ENCODE results near the gene ADH1B. TPM values are rescaled to one million over a fixed set of nuclear protein-coding genes. Genes with fewer than 3 reads are reported as not detected.

The ADH1B gene
- total RNA-seq, 1 experiment from 2014 or later, result not detected

- BruUV-seq (replicated peaks), result no TSS peak
- H3K27me3 Mint-ChIP-seq (ENCODE audit: unreplicated experiment), result no peaks in the 10 kb centered on the region
- H3K9me3 Mint-ChIP-seq (ENCODE audit: low read depth, unreplicated experiment), result no peaks in the 10 kb centered on the region
- H3K36me3 Mint-ChIP-seq (ENCODE audit: insufficient read depth, unreplicated experiment), result no peaks in the 10 kb centered on the region
- intact Hi-C loops (cut with micrococcal nuclease; ENCODE audit: unreplicated experiment), result no loop called here
- H3K4me1 Mint-ChIP-seq (ENCODE audit: low read depth, unreplicated experiment), result no peaks in the 10 kb centered on the region
- TF ChIP-seq CTCF (IDR thresholded peaks at IDR 0.05; ENCODE audit: unreplicated experiment), result no peak
- CTCF ChIA-PET, result no interaction called here
- H3K4me3 Mint-ChIP-seq (ENCODE audit: low read depth, unreplicated experiment), result no peak overlapping the region
- no peak for DNase-seq
- no peak overlapping the region for H3K27ac Mint-ChIP-seq (ENCODE audit: unreplicated experiment)
These were observed 38.5 kb downstream of the ADH1B start for GRCh38 chr4:99282731-99283130.

GRCh38 chr4:99281261-99281660 lies 39.9 kb downstream of the ADH1B start:
- no TSS peak for BruUV-seq (replicated peaks)
- DNase-seq, result no peak
- Mint-ChIP-seq H3K4me1 (ENCODE audit: low read depth, unreplicated experiment) (no peaks in the 10 kb centered on the region), H3K27ac (ENCODE audit: unreplicated experiment) (no peak overlapping the region), H3K9me3 (ENCODE audit: low read depth, unreplicated experiment) (no peaks in the 10 kb centered on the region), H3K36me3 (ENCODE audit: insufficient read depth, unreplicated experiment) (no peaks in the 10 kb centered on the region), H3K4me3 (ENCODE audit: low read depth, unreplicated experiment) (no peak overlapping the region), H3K27me3 (ENCODE audit: unreplicated experiment) (no peaks in the 10 kb centered on the region)
- CTCF ChIA-PET, result no interaction called here
- intact Hi-C loops (cut with micrococcal nuclease; ENCODE audit: unreplicated experiment), result no loop called here
- no peak for TF ChIP-seq CTCF (IDR thresholded peaks at IDR 0.05; ENCODE audit: unreplicated experiment)

GRCh38 chr4:99276417-99276816 lies 44.8 kb downstream of the ADH1B start:
- Mint-ChIP-seq H3K27me3 (ENCODE audit: unreplicated experiment) (no peaks in the 10 kb centered on the region), H3K27ac (ENCODE audit: unreplicated experiment) (no peak overlapping the region), H3K36me3 (ENCODE audit: insufficient read depth, unreplicated experiment) (no peaks in the 10 kb centered on the region), H3K9me3 (ENCODE audit: low read depth, unreplicated experiment) (no peaks in the 10 kb centered on the region), H3K4me3 (ENCODE audit: low read depth, unreplicated experiment) (no peak overlapping the region), H3K4me1 (ENCODE audit: low read depth, unreplicated experiment) (no peaks in the 10 kb centered on the region)
- CTCF ChIA-PET, result no interaction called here
- intact Hi-C loops (cut with micrococcal nuclease; ENCODE audit: unreplicated experiment), result no loop called here
- DNase-seq, result no peak
- TF ChIP-seq CTCF (IDR thresholded peaks at IDR 0.05; ENCODE audit: unreplicated experiment), result no peak
- no TSS peak for BruUV-seq (replicated peaks)

GRCh38 chr4:99275885-99276284 lies 45.3 kb downstream of the ADH1B start:
- H3K27ac Mint-ChIP-seq (ENCODE audit: unreplicated experiment), result no peak overlapping the region
- no peaks in the 10 kb centered on the region for H3K4me1 Mint-ChIP-seq (ENCODE audit: low read depth, unreplicated experiment)
- H3K27me3 Mint-ChIP-seq (ENCODE audit: unreplicated experiment), result no peaks in the 10 kb centered on the region
- no peak overlapping the region for H3K4me3 Mint-ChIP-seq (ENCODE audit: low read depth, unreplicated experiment)
- DNase-seq, result no peak
- H3K36me3 Mint-ChIP-seq (ENCODE audit: insufficient read depth, unreplicated experiment), result no peaks in the 10 kb centered on the region
- intact Hi-C loops (cut with micrococcal nuclease; ENCODE audit: unreplicated experiment), result no loop called here
- BruUV-seq (replicated peaks), result no TSS peak
- no peaks in the 10 kb centered on the region for H3K9me3 Mint-ChIP-seq (ENCODE audit: low read depth, unreplicated experiment)
- CTCF ChIA-PET, result interaction anchor here (0.6 kb wide), 1 partner anchor 1027 kb away, joined by 3 read pairs; no protein-coding TSS in a partner anchor
- no peak for TF ChIP-seq CTCF (IDR thresholded peaks at IDR 0.05; ENCODE audit: unreplicated experiment)
